Neural progenitor cell (in vitro differentiated cells): ENCODE data around the gene SLC35A2.

Experiments
- EZH2 ChIP-seq: fragments of 200-600 bp; sonication (generic); IDR thresholded peaks from 2 replicates; pipeline ENCODE4 v1.6.1; 2017; ENCODE audit warnings: antibody characterized with exemption, mild to moderate bottlenecking, moderate library complexity
- TF ChIP-seq, protein P1 (sequence below): fragments of 200-600 bp; sonication (generic); IDR thresholded peaks from 2 replicates; pipeline ENCODE4 v1.5.1; 2017; ENCODE audit warnings: antibody characterized with exemption, mild to moderate bottlenecking

DNA sequence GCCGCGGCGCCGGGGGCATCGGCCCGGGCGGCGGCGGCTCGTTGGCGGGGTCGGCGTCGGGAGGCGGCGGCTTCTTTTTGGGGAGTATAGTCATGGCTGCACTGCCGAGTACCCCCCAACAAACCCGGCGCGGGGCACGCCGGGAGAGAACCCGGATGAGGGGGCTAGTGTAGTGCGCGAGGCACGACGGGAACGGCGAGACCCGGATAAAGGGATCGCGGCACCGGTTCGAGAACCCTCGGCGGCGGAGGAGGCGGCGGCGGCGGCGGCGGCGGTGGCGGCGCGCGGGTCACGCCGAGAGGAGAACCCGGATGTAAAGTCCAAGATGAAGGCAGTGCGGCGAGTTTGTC, 46.0 kb upstream of the SLC35A2 start, which contains the start of gene OTUD5:
- TF ChIP-seq, protein P1, sequence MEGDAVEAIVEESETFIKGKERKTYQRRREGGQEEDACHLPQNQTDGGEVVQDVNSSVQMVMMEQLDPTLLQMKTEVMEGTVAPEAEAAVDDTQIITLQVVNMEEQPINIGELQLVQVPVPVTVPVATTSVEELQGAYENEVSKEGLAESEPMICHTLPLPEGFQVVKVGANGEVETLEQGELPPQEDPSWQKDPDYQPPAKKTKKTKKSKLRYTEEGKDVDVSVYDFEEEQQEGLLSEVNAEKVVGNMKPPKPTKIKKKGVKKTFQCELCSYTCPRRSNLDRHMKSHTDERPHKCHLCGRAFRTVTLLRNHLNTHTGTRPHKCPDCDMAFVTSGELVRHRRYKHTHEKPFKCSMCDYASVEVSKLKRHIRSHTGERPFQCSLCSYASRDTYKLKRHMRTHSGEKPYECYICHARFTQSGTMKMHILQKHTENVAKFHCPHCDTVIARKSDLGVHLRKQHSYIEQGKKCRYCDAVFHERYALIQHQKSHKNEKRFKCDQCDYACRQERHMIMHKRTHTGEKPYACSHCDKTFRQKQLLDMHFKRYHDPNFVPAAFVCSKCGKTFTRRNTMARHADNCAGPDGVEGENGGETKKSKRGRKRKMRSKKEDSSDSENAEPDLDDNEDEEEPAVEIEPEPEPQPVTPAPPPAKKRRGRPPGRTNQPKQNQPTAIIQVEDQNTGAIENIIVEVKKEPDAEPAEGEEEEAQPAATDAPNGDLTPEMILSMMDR, result no peak
- TF ChIP-seq EZH2, result no peak
